MCF 10A (cell line): ENCODE data around the gene CABP2. TPM values are rescaled to one million over a fixed set of nuclear protein-coding genes. Genes with fewer than 3 reads are reported as not detected.
"Not testable (repeated sequence)": the region's sequence is repeated elsewhere in the genome, so short reads cannot be mapped to it uniquely, and the experiment has no call there.

ENCODE experiments used
- BruUV-seq: library from RNA; stranded (reverse); fragments of 400-500 nt; replicated peaks from 2 replicates; lab custom pipeline; 2021; lab: Mats Ljungman, UMichigan
- CTCF ChIA-PET: fragments of 300-600 bp; sonication (Branson Sonifier 250); formaldehyde crosslinking; extraction: SDS; loops from one replicate; lab custom pipeline; 2021; ENCODE audit warnings: antibody characterized with exemption, inconsistent platforms; lab: Yijun Ruan, JAX
- POLR2A ChIA-PET: fragments of 300-600, 350-650 bp; sonication (Branson Sonifier 250); formaldehyde crosslinking; extraction: SDS; loops from one replicate; lab custom pipeline; 2020; ENCODE audit warnings: antibody characterized with exemption, inconsistent platforms; lab: Yijun Ruan, JAX
- DNase-seq: peaks from one replicate; pipeline ENCODE4 v3.0.0-alpha.2; 2018; ENCODE audit not compliant: unreplicated experiment
- H3K27ac Mint-ChIP-seq: one replicate; pipeline ENCODE4 v1.8.0; 2022; ENCODE audit warnings: mild to moderate bottlenecking, low read depth, mixed read lengths; ENCODE audit not compliant: unreplicated experiment
- H3K27me3 Mint-ChIP-seq: one replicate; pipeline ENCODE4 v1.8.0; 2022; ENCODE audit warnings: mixed read lengths; ENCODE audit not compliant: insufficient read depth, unreplicated experiment
- H3K36me3 Mint-ChIP-seq: one replicate; pipeline ENCODE4 v1.8.0; 2022; ENCODE audit warnings: mild to moderate bottlenecking, moderate library complexity, mixed read lengths; ENCODE audit not compliant: insufficient read depth, unreplicated experiment
- H3K4me1 Mint-ChIP-seq: one replicate; pipeline ENCODE4 v1.8.0; 2022; ENCODE audit warnings: mixed read lengths; ENCODE audit not compliant: insufficient read depth, unreplicated experiment
- H3K4me3 Mint-ChIP-seq: one replicate; pipeline ENCODE4 v1.8.0; 2022; ENCODE audit warnings: mild to moderate bottlenecking, moderate library complexity, mixed read lengths; ENCODE audit not compliant: unreplicated experiment
- H3K9me3 Mint-ChIP-seq: one replicate; pipeline ENCODE4 v1.8.0; 2022; ENCODE audit warnings: mixed read lengths; ENCODE audit not compliant: unreplicated experiment
- CTCF ChIP-seq: fragments of 200-600 bp; IDR thresholded peaks from one replicate; pipeline ENCODE4 v1.8.0; 2022; ENCODE audit warnings: antibody characterized with exemption, mild to moderate bottlenecking; ENCODE audit not compliant: unreplicated experiment
- intact Hi-C: fragments of 100-400 bp; cut with micrococcal nuclease; formaldehyde crosslinking; loops from 2 replicates; pipeline ENCODE4 v1.14.1; 2022
- total RNA-seq: library from RNA; stranded (reverse); gene quantifications from 2 replicates; pipeline ENCODE4 v1.2.3, GENCODE V29; 2022

CABP2 gene
- total RNA-seq, 1 experiment from 2014 or later, result not detected

GRCh38 chr11:67486481-67487195, 36.6 kb downstream of the CABP2 start:
- peaks cover 36% of the 10 kb centered on the region for H3K4me1 Mint-ChIP-seq
- H3K4me3 Mint-ChIP-seq, result no peak overlapping the region
- ChIA-PET POLR2A (no interaction called here), CTCF (interaction anchor here (0.7 to 1.2 kb wide), 2 partner anchors 18 to 20 kb away, joined by 3 read pairs; no protein-coding TSS in a partner anchor)
- H3K36me3 Mint-ChIP-seq, result peaks cover 49% of the 10 kb centered on the region
- intact Hi-C loops, result no loop called here
- DNase-seq, result no peak
- peak overlapping the region; percentile 4 for H3K27ac Mint-ChIP-seq
- H3K27me3 Mint-ChIP-seq, result no peaks in the 10 kb centered on the region
- H3K9me3 Mint-ChIP-seq, result no peaks in the 10 kb centered on the region
- no peak for TF ChIP-seq CTCF
- BruUV-seq, result no TSS peak

GRCh38 chr11:67485873-67486361, 37.3 kb downstream of the CABP2 start:
- BruUV-seq, intact Hi-C loops, DNase-seq, H3K4me3 Mint-ChIP-seq, H3K9me3 Mint-ChIP-seq, H3K27me3 Mint-ChIP-seq: not testable (repeated sequence)
- Mint-ChIP-seq H3K36me3 (peaks cover 44% of the 10 kb centered on the region), H3K4me1 (peaks cover 36% of the 10 kb centered on the region), H3K27ac (peak overlapping the region; percentile 4)
- ChIA-PET POLR2A (interaction anchor here (1.1 kb wide), 1 partner anchor 57 kb away, joined by 3 read pairs; no protein-coding TSS in a partner anchor), CTCF (interaction anchor here (0.6 to 1.2 kb wide), 4 partner anchors 16 to 173 kb away, joined by 3 to 5 read pairs (median 3); no protein-coding TSS in a partner anchor)

- BruUV-seq, result no TSS peak
- peak overlapping the region; percentile 90 for H3K4me3 Mint-ChIP-seq
- ChIA-PET CTCF (no interaction called here), POLR2A (interaction anchor here (0.9 to 1.1 kb wide), 2 partner anchors 17 to 56 kb away, joined by 3 read pairs; no protein-coding TSS in a partner anchor)
- intact Hi-C loops, result no loop called here
- DNase-seq, result no peak
- H3K9me3 Mint-ChIP-seq, result no peaks in the 10 kb centered on the region
- H3K36me3 Mint-ChIP-seq, result peaks cover 42% of the 10 kb centered on the region
- no peaks in the 10 kb centered on the region for H3K27me3 Mint-ChIP-seq
- peaks cover 36% of the 10 kb centered on the region for H3K4me1 Mint-ChIP-seq
- no peak for TF ChIP-seq CTCF
- no peak overlapping the region for H3K27ac Mint-ChIP-seq
Observed at GRCh38 chr11:67484847-67485311, 38.4 kb downstream of the CABP2 start.

GRCh38 chr11:67483831-67484665, 39.2 kb downstream of the CABP2 start:
- CTCF ChIA-PET, result interaction anchor here (0.7 to 0.9 kb wide), 2 partner anchors 12 to 202 kb away, joined by 3 read pairs; no protein-coding TSS in a partner anchor
- Mint-ChIP-seq H3K9me3 (no peaks in the 10 kb centered on the region), H3K27me3 (no peaks in the 10 kb centered on the region), H3K4me1 (peaks cover 36% of the 10 kb centered on the region), H3K4me3 (peak overlapping the region; percentile 90), H3K36me3 (peaks cover 41% of the 10 kb centered on the region), H3K27ac (no peak overlapping the region)
- no peak for DNase-seq
- no TSS peak for BruUV-seq
- intact Hi-C loops, result loop anchor here (1.0 kb wide), 1 partner anchor 22 kb away; no protein-coding TSS in a partner anchor
- no peak for TF ChIP-seq CTCF
- POLR2A ChIA-PET, result interaction anchor here (0.9 to 2.1 kb wide), 4 partner anchors 14 to 56 kb away, joined by 3 to 11 read pairs (median 8); partner anchors contain the start of genes PITPNM1, RPS6KB2 and TMEM134
